ENCODE results near the gene FGF5.

GRCh38 chr4:80268081-80268823 lies 1.8 kb downstream of the FGF5 start:
- TF ChIP-seq POLR2AphosphoS5 (IDR thresholded peaks at IDR 0.05; ENCODE audit: low read depth, low read length) (no peak), CTCF (IDR thresholded peaks at IDR 0.05 in 2 of 3, conservative IDR thresholded peaks at IDR 0.05 in 1 of 3; ENCODE audit: borderline replicate concordance in 1 of 3, insufficient read depth in 1 of 3, low read depth in 2 of 3, low read length in 2 of 3) (no peak), ZNF274 (IDR thresholded peaks at IDR 0.05; ENCODE audit: low read depth, low read length) (no peak), ATF3 (IDR thresholded peaks at IDR 0.05) (no peak), EZH2phosphoT487 (IDR thresholded peaks at IDR 0.05; ENCODE audit: borderline replicate concordance) (no peak), POLR2A (IDR thresholded peaks at IDR 0.05; ENCODE audit: borderline replicate concordance, extremely low read depth, insufficient read depth, insufficient read length) (no peak), CBX3 (IDR thresholded peaks at IDR 0.05; ENCODE audit: low read depth) (no peak)
